DOHH2 (cell line): Measurements from ENCODE around the gene CATSPERZ.

Experiments
- H3F3A ChIP-seq: fragments of 200-600 bp; sonication (generic), shearing (Covaris generic); 2 replicates; pipeline ENCODE4 v1.6.0; 2016; ENCODE audit warnings: antibody characterized with exemption, mild to moderate bottlenecking; ENCODE audit not compliant: control insufficient read depth, insufficient read depth
- H3K27ac ChIP-seq: fragments of 200-600 bp; sonication (generic); 2 replicates; pipeline ENCODE4 v1.5.1; 2014; ENCODE audit warnings: low read depth, mild to moderate bottlenecking, low read length, moderate library complexity
- H3K27me3 ChIP-seq: fragments of 200-600 bp; sonication (generic); 2 replicates; pipeline ENCODE4 v1.6.1; 2014; ENCODE audit warnings: mild to moderate bottlenecking, low read length, mixed read lengths; ENCODE audit not compliant: control insufficient read depth
- H3K36me3 ChIP-seq: fragments of 200-600 bp; sonication (generic); 2 replicates; pipeline ENCODE4 v1.6.1; 2014; ENCODE audit warnings: mild to moderate bottlenecking, low read length, moderate library complexity, mixed read lengths; ENCODE audit not compliant: control insufficient read depth
- H3K4me1 ChIP-seq: fragments of 200-600 bp; sonication (generic); 2 replicates; pipeline ENCODE4 v1.6.1; 2014; ENCODE audit warnings: mild to moderate bottlenecking, low read length, mixed read lengths; ENCODE audit not compliant: control insufficient read depth
- H3K4me2 ChIP-seq: fragments of 200-600 bp; sonication (generic); 2 replicates; pipeline ENCODE4 v1.6.0; 2014; ENCODE audit warnings: mild to moderate bottlenecking, low read length, moderate library complexity
- H3K4me3 ChIP-seq: fragments of 200-600 bp; sonication (generic); 2 replicates; pipeline ENCODE4 v1.5.1; 2014; ENCODE audit warnings: mild to moderate bottlenecking, low read length, mixed read lengths
- H3K79me2 ChIP-seq: fragments of 200-600 bp; sonication (generic); 2 replicates; pipeline ENCODE4 v1.6.1; 2014; ENCODE audit warnings: mild to moderate bottlenecking, low read length, mixed read lengths; ENCODE audit not compliant: control insufficient read depth
- H3K9me2 ChIP-seq: fragments of 200-600 bp; sonication (generic); replicated peaks from 2 replicates; pipeline ENCODE4 v1.6.1; 2014; ENCODE audit warnings: mild to moderate bottlenecking, low read length, mixed read lengths; ENCODE audit not compliant: control insufficient read depth
- H3K9me3 ChIP-seq: fragments of 200-600 bp; sonication (generic); 2 replicates; pipeline ENCODE4 v1.6.1; 2014; ENCODE audit warnings: antibody characterized with exemption, low read length, mixed read lengths; ENCODE audit not compliant: control insufficient read depth, insufficient read depth
- H4K20me1 ChIP-seq: fragments of 200-600 bp; sonication (generic); 2 replicates; pipeline ENCODE4 v1.6.0; 2014; ENCODE audit warnings: low read depth, mild to moderate bottlenecking, antibody characterized with exemption, low read length, moderate library complexity; ENCODE audit not compliant: control insufficient read depth, insufficient read depth
- EZH2phosphoT487 ChIP-seq: fragments of 200-600 bp; sonication (generic); IDR thresholded peaks from 2 replicates; pipeline ENCODE4 v1.6.1; 2017; ENCODE audit warnings: borderline replicate concordance, mild to moderate bottlenecking, antibody characterized with exemption, low read length, moderate library complexity, mixed read lengths
- TF ChIP-seq, protein P1 (sequence below): fragments of 200-600 bp; sonication (generic); IDR thresholded peaks from one replicate; pipeline ENCODE4 v1.5.1; 2014; ENCODE audit warnings: antibody characterized with exemption, mild to moderate bottlenecking, low read depth, low read length; ENCODE audit not compliant: poor library complexity, severe bottlenecking

The CATSPERZ gene

DNA sequence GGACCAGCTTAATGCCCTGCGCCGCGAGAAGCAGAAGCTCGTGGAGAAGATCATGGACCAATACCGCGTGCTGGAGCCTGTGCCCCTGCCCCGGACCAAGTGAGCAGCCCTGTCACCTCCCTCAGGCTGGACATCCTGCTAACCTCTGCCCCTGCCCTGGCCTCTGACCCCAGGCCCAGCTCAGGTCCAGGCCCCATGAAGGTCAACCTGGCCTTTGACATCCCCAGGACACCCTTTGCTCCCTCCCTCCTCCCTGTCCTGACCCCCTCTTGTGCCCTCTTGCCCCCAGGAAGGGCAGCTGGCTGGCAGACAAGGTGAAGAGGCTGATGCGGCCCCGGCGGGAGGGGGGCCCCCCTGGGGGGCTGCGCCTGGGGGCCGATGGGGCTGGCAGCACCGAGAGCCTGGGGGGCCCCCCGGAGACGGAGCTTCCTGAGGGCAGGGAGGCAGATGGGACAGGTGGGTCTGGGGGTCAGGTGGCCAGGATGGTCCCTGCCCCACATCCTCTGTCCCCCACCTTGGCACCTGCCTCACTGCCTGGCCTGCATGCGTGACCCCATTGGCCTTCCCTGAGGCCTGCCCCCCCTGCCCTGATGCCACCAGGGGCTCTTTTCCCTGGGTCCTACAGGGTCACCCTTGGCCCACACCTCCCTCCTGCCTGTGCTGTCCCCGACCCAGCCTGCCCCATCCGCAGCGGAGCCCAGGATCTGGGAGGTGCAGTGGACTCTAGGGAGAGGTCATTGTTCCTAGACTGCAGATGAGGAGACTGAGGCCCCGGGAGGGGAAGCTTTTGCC lies 53.8 kb downstream of the CATSPERZ start:
- no peak overlapping the region for H3K4me3 ChIP-seq
- H3K4me1 ChIP-seq: peaks cover 22% of the 10 kb centered on the region
- H4K20me1 ChIP-seq: no peaks in the 10 kb centered on the region

More for the DNA sequence above, 53.8 kb downstream of the CATSPERZ start:
- H3K36me3 ChIP-seq: peaks cover 8% of the 10 kb centered on the region
- no peak overlapping the region for H3K27ac ChIP-seq
- no peaks in the 10 kb centered on the region for H3K27me3 ChIP-seq
- H3K4me2 ChIP-seq: no peak overlapping the region
- no peaks in the 10 kb centered on the region for H3K9me2 ChIP-seq
- no peak for TF ChIP-seq EZH2phosphoT487
- TF ChIP-seq, protein P1, sequence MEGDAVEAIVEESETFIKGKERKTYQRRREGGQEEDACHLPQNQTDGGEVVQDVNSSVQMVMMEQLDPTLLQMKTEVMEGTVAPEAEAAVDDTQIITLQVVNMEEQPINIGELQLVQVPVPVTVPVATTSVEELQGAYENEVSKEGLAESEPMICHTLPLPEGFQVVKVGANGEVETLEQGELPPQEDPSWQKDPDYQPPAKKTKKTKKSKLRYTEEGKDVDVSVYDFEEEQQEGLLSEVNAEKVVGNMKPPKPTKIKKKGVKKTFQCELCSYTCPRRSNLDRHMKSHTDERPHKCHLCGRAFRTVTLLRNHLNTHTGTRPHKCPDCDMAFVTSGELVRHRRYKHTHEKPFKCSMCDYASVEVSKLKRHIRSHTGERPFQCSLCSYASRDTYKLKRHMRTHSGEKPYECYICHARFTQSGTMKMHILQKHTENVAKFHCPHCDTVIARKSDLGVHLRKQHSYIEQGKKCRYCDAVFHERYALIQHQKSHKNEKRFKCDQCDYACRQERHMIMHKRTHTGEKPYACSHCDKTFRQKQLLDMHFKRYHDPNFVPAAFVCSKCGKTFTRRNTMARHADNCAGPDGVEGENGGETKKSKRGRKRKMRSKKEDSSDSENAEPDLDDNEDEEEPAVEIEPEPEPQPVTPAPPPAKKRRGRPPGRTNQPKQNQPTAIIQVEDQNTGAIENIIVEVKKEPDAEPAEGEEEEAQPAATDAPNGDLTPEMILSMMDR: no peak
- H3K79me2 ChIP-seq: no peaks in the 10 kb centered on the region
- no peaks in the 10 kb centered on the region for H3K9me3 ChIP-seq
- peaks cover 5% of the 10 kb centered on the region for H3F3A ChIP-seq
